ENCODE measurements around the gene AQP1. TPM values are rescaled to one million over a fixed set of nuclear protein-coding genes. Genes with fewer than 3 reads are reported as not detected.

AQP1 gene
- total RNA-seq, 2 experiments from 2014 or later = 0.23 TPM; not detected in 1

DNA sequence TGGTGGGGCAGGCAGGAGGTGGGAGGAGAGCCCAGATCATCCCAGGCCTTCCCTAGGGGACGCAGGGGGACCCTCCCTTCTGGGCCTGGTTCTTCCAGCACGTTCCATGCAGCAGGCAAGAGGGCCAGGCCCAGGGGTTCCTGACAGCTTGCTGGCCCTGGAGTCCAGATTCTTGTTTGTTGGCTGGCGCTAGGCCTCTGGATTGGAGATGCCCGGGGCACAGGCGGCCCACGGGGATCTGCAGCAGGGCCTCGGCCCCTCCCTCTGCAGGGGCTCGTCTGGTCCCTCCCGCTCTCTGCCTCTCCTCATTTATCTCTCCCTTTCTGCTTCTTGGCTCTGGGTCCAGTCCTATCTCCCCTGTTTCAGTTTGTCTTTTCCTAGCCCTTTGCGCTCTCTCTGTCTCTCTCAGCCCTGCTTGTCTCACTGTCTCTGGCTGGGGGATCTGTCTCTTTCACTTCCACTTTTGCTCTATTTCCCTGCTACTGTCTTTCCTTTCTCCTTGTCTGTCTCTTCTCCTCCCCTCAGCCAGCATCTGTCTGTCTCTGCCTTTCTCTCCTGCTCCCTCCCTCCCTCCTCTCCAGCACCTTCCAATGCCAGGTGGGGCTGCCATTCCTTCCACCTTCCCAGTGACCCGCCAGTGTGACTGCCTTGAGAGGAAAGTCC, 1.1 kb upstream of the AQP1 start:
- DNase-seq (no peak), ATAC-seq (no peak)
- H3K4me1 Mint-ChIP-seq (ENCODE audit: low read depth) = no peaks in the 10 kb centered on the region
- H3K27ac Mint-ChIP-seq = no peak overlapping the region
- no peaks in the 10 kb centered on the region for H3K36me3 Mint-ChIP-seq (ENCODE audit: low read depth)
- ChIA-PET POLR2A (no interaction called here), CTCF (interaction anchor here (0.6 kb wide), 1 partner anchor 28 kb away, joined by 3 read pairs; no protein-coding TSS in a partner anchor)
- H3K9me3 Mint-ChIP-seq (ENCODE audit: insufficient read depth) = no peaks in the 10 kb centered on the region
- H3K4me3 Mint-ChIP-seq = no peak overlapping the region
- H3K27me3 Mint-ChIP-seq (ENCODE audit: low read depth) = no peaks in the 10 kb centered on the region

DNA sequence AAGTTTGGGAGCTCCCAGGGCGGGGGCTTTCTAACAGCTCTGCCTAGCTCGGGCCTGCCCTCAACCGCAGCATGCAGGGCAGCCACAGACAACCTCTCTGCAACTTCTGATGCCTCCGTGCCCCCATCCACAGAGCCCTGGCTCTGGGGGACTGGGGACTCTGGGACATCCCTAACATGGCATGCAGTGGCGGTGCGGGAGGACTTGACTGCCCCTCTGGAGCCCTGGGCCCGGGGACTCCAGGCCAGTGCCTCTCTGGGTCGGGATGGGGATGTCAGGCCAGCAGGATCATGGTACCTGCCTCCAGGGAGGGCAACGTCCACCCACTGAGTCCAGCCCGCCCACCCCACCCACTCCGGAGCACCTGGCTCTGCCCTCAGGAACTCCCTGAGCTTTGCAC, 520 bp upstream of the AQP1 start:
- Mint-ChIP-seq H3K9me3 (ENCODE audit: insufficient read depth) (no peaks in the 10 kb centered on the region), H3K27ac (no peak overlapping the region), H3K4me1 (ENCODE audit: low read depth) (no peaks in the 10 kb centered on the region), H3K4me3 (no peak overlapping the region), H3K36me3 (ENCODE audit: low read depth) (no peaks in the 10 kb centered on the region), H3K27me3 (ENCODE audit: low read depth) (no peaks in the 10 kb centered on the region)
- DNase-seq (no peak), ATAC-seq (no peak)
- ChIA-PET POLR2A (no interaction called here), CTCF (interaction anchor here (0.6 kb wide), 1 partner anchor 28 kb away, joined by 3 read pairs; no protein-coding TSS in a partner anchor)

DNA sequence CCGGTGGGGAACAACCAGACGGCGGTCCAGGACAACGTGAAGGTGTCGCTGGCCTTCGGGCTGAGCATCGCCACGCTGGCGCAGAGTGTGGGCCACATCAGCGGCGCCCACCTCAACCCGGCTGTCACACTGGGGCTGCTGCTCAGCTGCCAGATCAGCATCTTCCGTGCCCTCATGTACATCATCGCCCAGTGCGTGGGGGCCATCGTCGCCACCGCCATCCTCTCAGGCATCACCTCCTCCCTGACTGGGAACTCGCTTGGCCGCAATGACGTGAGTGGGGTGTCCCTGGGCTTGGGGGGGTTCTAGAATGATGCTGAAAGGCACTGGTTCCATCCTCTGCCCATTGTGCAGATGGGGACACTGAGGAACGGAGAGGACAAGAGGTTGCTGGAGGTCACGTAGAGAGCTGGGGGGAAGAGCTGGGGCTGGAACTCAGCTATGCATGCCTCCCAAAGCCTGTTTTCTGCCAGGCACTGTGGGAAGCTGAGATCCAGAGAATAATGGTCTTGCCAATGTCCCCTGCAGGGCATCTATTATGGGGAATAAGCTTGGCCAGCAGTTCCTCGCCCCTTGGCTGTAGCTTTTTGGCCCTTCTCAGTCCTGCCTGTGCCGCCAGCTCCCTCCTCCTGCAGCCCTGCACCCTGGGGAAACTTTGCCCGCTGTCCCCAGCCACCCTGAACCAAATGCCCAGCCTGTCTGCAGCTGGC, 523 bp downstream of the AQP1 start:
- Mint-ChIP-seq H3K4me3 (no peak overlapping the region), H3K27ac (no peak overlapping the region), H3K9me3 (ENCODE audit: insufficient read depth) (no peaks in the 10 kb centered on the region), H3K36me3 (ENCODE audit: low read depth) (no peaks in the 10 kb centered on the region), H3K27me3 (ENCODE audit: low read depth) (no peaks in the 10 kb centered on the region), H3K4me1 (ENCODE audit: low read depth) (no peaks in the 10 kb centered on the region)
- CTCF ChIA-PET = interaction anchor here (1.4 kb wide), 1 partner anchor 26 kb away, joined by 4 read pairs; no protein-coding TSS in a partner anchor
- ATAC-seq (no peak), DNase-seq (no peak)
- POLR2A ChIA-PET = no interaction called here

DNA sequence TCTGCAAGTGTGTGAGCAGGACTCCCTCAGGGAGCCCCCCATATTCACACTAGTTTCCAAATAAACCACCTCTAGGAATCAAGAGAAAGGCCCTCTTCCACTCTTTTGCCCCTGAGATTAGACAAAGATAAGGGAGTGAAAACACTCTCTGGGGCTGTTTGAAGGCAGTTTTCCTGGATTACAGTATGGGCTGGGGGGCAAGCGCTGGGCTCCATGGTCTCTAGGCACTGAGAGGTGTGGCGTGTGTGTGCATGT, 1.0 kb downstream of the AQP1 start:
- H3K27ac Mint-ChIP-seq = no peak overlapping the region
- CTCF ChIA-PET = interaction anchor here (1.4 kb wide), 1 partner anchor 26 kb away, joined by 4 read pairs; no protein-coding TSS in a partner anchor
- no peak for ATAC-seq

DNA sequence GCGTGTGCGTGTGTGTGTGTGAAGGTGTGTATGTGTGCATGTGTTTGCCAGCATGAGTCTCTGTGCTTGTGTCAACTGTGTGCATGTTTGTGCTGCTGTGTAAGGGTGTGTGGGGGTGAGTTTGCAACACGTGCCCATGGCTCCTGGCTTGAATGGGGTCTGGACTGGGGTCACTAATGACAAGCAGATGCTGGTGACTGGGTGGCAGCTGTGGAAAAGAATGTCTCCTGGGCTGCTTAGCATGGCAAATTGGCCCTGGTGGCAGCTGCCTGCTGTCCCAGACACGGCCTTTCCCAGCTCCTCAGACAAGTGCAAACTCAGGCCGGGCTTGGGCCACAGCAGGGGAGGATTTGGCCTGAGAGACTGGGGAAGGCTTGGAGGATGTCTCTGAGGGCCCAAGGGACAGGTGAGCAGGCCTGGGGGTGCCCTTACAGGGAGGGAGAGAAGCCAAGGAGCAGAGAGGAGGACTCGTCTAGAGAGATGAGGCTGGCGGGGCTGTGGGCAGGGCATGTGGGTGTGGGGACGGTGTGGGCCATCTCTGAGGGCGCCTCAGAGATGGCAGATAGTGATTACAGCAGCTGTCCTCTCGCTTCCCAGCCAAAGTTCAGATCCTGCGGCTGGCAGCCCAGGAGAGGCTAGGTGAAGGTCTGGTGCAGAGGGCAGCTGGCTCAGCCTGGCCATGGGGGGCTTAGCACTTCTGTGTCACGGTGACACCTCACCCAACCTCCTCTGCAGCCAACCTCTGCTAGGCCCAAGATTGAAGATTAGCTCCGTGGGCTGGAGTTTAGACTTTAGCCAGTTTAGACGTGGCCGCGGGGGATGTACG, 1.5 kb downstream of the AQP1 start:
- DNase-seq (no peak), ATAC-seq (no peak)
- ChIA-PET POLR2A (no interaction called here), CTCF (interaction anchor here (1.4 kb wide), 1 partner anchor 25 kb away, joined by 4 read pairs; no protein-coding TSS in a partner anchor)
- Mint-ChIP-seq H3K36me3 (ENCODE audit: low read depth) (no peaks in the 10 kb centered on the region), H3K4me3 (no peak overlapping the region), H3K27ac (no peak overlapping the region), H3K27me3 (ENCODE audit: low read depth) (no peaks in the 10 kb centered on the region), H3K4me1 (ENCODE audit: low read depth) (no peaks in the 10 kb centered on the region), H3K9me3 (ENCODE audit: insufficient read depth) (no peaks in the 10 kb centered on the region)

More for the DNA sequence above, 1.0 kb downstream of the AQP1 start:
- POLR2A ChIA-PET = no interaction called here
- Mint-ChIP-seq H3K36me3 (ENCODE audit: low read depth) (no peaks in the 10 kb centered on the region), H3K9me3 (ENCODE audit: insufficient read depth) (no peaks in the 10 kb centered on the region), H3K4me1 (ENCODE audit: low read depth) (no peaks in the 10 kb centered on the region), H3K4me3 (no peak overlapping the region), H3K27me3 (ENCODE audit: low read depth) (no peaks in the 10 kb centered on the region)
- DNase-seq = no peak

DNA sequence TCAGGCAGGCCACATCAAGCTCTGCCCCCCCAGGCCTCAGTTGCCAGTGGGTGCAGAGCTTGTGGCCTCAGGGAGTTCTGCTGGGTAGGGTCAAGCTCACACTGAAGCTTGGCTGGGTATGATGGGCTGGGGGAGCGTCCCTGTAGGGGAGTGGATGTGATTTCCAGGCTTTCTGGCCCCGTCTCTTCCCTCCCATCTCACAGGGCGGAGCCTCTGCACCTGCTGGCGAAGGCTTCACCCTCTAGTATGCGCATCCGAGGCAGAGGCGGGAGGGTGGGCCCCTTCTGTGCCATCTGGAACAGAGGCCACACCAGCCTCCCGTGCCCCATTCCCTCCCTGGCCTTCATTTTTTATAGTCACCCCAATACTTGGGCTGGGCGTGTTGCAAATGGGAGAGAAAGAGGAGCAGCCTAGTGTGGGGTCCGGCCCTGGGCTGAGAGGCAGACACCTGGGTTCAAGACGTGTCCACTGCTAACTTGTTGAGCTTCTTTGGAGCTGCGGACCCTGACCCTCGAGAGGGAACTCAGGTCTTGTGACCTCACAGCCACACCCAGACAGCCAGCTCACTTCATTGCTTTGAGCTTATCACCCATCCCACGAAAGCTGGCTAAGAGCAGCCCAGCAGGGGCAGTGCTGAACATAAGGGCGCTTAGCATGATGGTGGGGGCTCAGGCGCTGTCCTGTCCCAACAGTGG, 2.3 kb downstream of the AQP1 start:
- CTCF ChIA-PET = no interaction called here
- POLR2A ChIA-PET = no interaction called here
- DNase-seq (no peak), ATAC-seq (no peak)
- no peak overlapping the region for H3K4me3 Mint-ChIP-seq
- H3K9me3 Mint-ChIP-seq (ENCODE audit: insufficient read depth) = no peaks in the 10 kb centered on the region
- no peak overlapping the region for H3K27ac Mint-ChIP-seq
- no peaks in the 10 kb centered on the region for H3K4me1 Mint-ChIP-seq (ENCODE audit: low read depth)
- H3K36me3 Mint-ChIP-seq (ENCODE audit: low read depth) = no peaks in the 10 kb centered on the region
- H3K27me3 Mint-ChIP-seq (ENCODE audit: low read depth) = no peaks in the 10 kb centered on the region

DNA sequence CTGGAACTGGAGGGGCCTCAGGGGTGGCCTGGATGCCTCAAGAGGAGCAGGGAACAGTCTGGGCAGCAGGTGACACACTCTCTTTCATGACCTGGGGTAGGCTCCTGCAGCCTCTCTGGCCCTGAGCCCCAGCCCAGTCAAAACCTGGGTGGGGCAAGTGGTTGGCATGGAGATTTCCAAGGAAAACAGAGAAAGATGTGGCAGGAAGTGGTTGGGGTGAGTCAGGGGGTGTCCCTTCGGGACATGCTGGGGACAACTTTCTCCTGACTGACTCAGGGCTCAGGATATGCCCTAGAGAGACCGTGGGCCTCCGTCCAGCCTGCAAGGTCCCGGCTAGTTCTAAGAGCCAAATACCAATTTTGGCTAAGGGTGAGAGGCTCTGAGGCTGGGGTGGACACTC, 2.9 kb downstream of the AQP1 start:
- Mint-ChIP-seq H3K27me3 (ENCODE audit: low read depth) (no peaks in the 10 kb centered on the region), H3K4me1 (ENCODE audit: low read depth) (no peaks in the 10 kb centered on the region), H3K4me3 (no peak overlapping the region), H3K36me3 (ENCODE audit: low read depth) (no peaks in the 10 kb centered on the region), H3K9me3 (ENCODE audit: insufficient read depth) (no peaks in the 10 kb centered on the region), H3K27ac (no peak overlapping the region)
- CTCF ChIA-PET = no interaction called here
- DNase-seq (no peak), ATAC-seq (no peak)
- POLR2A ChIA-PET = no interaction called here

DNA sequence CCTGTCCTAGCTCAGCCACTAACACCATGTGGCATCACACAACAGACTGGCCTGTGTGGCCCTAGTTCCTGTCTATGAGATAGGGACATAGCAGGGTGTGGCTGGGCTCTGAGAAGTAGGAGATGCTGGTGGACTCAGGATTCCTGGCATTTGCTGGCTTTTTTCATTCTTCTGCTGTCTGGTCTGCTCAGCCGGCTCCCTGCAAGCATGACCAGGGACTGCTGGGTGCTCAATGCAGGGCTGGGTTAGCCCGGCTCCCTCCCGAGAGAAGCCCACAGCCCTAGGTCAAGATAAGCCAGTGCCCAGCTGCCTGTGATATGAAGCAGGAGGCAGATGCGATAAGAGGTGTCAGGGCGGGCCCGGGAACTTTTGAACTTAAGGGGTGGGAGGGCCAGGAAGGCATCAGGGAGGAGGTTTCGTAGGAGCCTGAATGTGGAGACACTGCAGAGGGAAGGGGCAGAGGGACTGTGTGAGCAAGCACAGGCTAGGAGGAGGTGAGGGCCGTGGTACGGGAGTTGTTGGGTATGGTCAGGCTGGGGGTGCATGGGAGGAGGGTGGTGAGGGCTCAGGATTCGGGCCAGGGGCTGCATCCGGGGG, 3.5 kb downstream of the AQP1 start:
- H3K4me1 Mint-ChIP-seq (ENCODE audit: low read depth) = no peaks in the 10 kb centered on the region
- CTCF ChIA-PET = no interaction called here
- no peak overlapping the region for H3K4me3 Mint-ChIP-seq
- POLR2A ChIA-PET = no interaction called here
- H3K9me3 Mint-ChIP-seq (ENCODE audit: insufficient read depth) = no peaks in the 10 kb centered on the region
- DNase-seq (no peak), ATAC-seq (no peak)
- no peak overlapping the region for H3K27ac Mint-ChIP-seq
- H3K36me3 Mint-ChIP-seq (ENCODE audit: low read depth) = no peaks in the 10 kb centered on the region
- no peaks in the 10 kb centered on the region for H3K27me3 Mint-ChIP-seq (ENCODE audit: low read depth)

DNA sequence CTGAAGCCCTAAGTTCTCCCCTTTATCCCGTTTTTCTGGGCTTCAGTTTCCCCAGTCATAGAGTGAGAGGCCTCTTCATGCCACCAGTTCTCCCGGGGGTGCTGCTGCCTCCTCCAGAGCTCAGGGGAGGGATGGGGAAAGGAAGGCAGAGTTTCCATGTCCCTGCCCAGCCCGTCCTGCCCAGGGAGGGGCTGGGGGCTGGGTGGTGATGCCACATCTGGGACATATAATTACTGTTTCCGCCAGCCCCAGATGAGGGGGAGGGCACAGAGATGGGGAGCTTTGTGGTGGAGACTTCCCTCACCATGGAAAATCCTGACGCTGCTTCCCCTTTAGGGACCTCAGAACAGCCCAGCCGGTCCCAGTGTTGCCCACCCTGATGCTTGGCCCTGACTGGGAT, 4.1 kb downstream of the AQP1 start:
- Mint-ChIP-seq H3K36me3 (ENCODE audit: low read depth) (no peaks in the 10 kb centered on the region), H3K27ac (no peak overlapping the region), H3K4me1 (ENCODE audit: low read depth) (no peaks in the 10 kb centered on the region), H3K27me3 (ENCODE audit: low read depth) (no peaks in the 10 kb centered on the region), H3K4me3 (no peak overlapping the region), H3K9me3 (ENCODE audit: insufficient read depth) (no peaks in the 10 kb centered on the region)
- ATAC-seq (no peak), DNase-seq (no peak)
- ChIA-PET POLR2A (no interaction called here), CTCF (no interaction called here)

DNA sequence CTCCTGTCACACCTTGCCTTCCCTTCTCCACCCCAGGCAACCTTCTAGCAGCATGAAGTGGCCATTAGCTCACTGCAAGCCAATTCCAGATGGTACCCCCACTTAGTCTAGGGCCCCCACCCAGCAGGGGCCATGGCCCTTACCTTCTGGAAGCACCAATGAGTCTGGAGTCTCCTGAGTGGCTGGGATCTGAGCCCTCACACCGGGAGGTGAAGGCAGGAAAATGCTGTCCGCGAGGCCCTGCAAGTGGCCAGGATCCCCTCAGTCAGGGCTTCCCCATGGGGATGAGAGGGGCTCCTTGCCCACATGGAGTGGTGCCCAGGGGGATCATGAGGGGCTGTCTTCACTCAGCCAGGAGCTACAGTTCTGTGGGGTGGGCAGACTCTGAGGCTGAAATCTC, 4.6 kb downstream of the AQP1 start:
- ChIA-PET CTCF (no interaction called here), POLR2A (no interaction called here)
- Mint-ChIP-seq H3K9me3 (ENCODE audit: insufficient read depth) (no peaks in the 10 kb centered on the region), H3K4me1 (ENCODE audit: low read depth) (no peaks in the 10 kb centered on the region), H3K27ac (no peak overlapping the region), H3K4me3 (no peak overlapping the region), H3K27me3 (ENCODE audit: low read depth) (no peaks in the 10 kb centered on the region), H3K36me3 (ENCODE audit: low read depth) (no peaks in the 10 kb centered on the region)
- DNase-seq = no peak
- ATAC-seq = no peak

DNA sequence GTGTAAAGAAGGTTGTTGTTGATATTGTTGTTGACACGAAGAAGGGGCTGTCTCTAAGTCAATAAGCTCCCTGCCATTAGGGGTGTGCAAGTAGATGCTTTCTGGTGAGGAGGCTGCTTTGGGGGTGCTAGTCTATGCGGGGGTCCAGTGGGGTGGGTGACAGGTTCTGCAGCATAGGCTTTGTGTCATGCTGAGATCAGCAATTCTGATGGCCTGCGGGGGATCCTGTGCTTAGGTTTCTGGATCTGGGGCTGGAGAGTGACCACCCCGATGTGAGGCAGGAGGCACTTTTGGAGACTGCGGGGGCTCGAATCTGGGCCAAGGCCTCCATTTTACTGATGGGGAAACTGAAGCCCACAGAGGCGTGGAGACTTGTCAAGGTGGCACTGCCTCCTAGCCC, 5.1 kb downstream of the AQP1 start:
- Mint-ChIP-seq H3K27me3 (ENCODE audit: low read depth) (no peaks in the 10 kb centered on the region), H3K4me3 (no peak overlapping the region), H3K36me3 (ENCODE audit: low read depth) (no peaks in the 10 kb centered on the region), H3K9me3 (ENCODE audit: insufficient read depth) (no peaks in the 10 kb centered on the region), H3K27ac (no peak overlapping the region), H3K4me1 (ENCODE audit: low read depth) (no peaks in the 10 kb centered on the region)
- ChIA-PET POLR2A (no interaction called here), CTCF (no interaction called here)
- ATAC-seq (no peak), DNase-seq (no peak)
